GM23338 (cell line): ENCODE data around the gene SIPA1.

Source experiments
- CREB1 ChIP-seq: fragments of 250-450 bp; sonication (Bioruptor Pico); IDR thresholded peaks from 2 replicates; pipeline ENCODE4 v1.5.0; 2020; ENCODE audit warnings: low read depth, mild to moderate bottlenecking, moderate library complexity
- EZH2phosphoT487 ChIP-seq: fragments of 200-600 bp; sonication (generic); IDR thresholded peaks from one replicate; pipeline ENCODE4 v1.8.1; 2018; ENCODE audit warnings: antibody characterized with exemption; ENCODE audit not compliant: unreplicated experiment
- JUNB ChIP-seq: IDR thresholded peaks from one replicate; pipeline ENCODE4 v1.6.1; 2016; ENCODE audit warnings: antibody characterized with exemption; ENCODE audit not compliant: unreplicated experiment
- POLR2AphosphoS5 ChIP-seq: IDR thresholded peaks from 2 replicates; pipeline ENCODE4 v1.6.1; 2016; ENCODE audit warnings: antibody characterized with exemption, low read depth
- TF ChIP-seq, protein P1 (sequence below), 2 experiments: fragments of 200-600 bp in 1 of 2; sonication (generic) in 1 of 2; conservative IDR thresholded peaks; 2 replicates each; pipeline versions ENCODE4 v1.5.1 to v1.6.1; 2016 to 2017; ENCODE audit warnings: antibody characterized with exemption in 2 of 2, low read depth in 2 of 2, mild to moderate bottlenecking in 2 of 2, moderate library complexity in 1 of 2
- TF ChIP-seq, protein P2 (sequence below): IDR thresholded peaks from one replicate; pipeline ENCODE4 v1.6.1; 2018; ENCODE audit warnings: antibody characterized with exemption; ENCODE audit not compliant: unreplicated experiment

DNA sequence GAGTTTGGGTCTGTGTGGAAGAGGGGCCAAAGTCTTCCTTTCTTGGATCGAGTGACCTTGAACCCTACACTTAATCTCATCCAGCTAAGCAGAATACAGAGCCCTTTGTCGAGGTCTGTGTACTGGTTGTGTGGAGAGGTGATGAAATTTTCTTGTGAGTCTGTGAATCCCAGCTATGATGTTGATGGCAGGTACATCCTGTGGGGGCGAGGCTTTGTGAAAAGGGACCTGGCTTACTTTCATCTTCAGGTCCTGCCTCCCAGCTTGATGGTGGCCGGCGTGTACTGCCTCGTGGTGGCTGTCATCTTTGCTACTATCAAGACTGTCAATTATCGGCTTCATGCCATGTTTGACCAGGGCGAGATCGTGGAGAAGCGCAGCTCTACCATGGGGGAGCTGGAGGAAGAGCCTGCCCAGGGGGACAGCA is 21.3 kb upstream of the SIPA1 start:
- TF ChIP-seq, protein P1, sequence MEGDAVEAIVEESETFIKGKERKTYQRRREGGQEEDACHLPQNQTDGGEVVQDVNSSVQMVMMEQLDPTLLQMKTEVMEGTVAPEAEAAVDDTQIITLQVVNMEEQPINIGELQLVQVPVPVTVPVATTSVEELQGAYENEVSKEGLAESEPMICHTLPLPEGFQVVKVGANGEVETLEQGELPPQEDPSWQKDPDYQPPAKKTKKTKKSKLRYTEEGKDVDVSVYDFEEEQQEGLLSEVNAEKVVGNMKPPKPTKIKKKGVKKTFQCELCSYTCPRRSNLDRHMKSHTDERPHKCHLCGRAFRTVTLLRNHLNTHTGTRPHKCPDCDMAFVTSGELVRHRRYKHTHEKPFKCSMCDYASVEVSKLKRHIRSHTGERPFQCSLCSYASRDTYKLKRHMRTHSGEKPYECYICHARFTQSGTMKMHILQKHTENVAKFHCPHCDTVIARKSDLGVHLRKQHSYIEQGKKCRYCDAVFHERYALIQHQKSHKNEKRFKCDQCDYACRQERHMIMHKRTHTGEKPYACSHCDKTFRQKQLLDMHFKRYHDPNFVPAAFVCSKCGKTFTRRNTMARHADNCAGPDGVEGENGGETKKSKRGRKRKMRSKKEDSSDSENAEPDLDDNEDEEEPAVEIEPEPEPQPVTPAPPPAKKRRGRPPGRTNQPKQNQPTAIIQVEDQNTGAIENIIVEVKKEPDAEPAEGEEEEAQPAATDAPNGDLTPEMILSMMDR (conservative IDR thresholded peaks at IDR 0.05; ENCODE audit: low read depth in 2 of 2), result no peak
- no peak for TF ChIP-seq POLR2AphosphoS5
- no peak for TF ChIP-seq CREB1 (CRISPR knock-in tag)
- no peak for TF ChIP-seq EZH2phosphoT487
- TF ChIP-seq, protein P2, sequence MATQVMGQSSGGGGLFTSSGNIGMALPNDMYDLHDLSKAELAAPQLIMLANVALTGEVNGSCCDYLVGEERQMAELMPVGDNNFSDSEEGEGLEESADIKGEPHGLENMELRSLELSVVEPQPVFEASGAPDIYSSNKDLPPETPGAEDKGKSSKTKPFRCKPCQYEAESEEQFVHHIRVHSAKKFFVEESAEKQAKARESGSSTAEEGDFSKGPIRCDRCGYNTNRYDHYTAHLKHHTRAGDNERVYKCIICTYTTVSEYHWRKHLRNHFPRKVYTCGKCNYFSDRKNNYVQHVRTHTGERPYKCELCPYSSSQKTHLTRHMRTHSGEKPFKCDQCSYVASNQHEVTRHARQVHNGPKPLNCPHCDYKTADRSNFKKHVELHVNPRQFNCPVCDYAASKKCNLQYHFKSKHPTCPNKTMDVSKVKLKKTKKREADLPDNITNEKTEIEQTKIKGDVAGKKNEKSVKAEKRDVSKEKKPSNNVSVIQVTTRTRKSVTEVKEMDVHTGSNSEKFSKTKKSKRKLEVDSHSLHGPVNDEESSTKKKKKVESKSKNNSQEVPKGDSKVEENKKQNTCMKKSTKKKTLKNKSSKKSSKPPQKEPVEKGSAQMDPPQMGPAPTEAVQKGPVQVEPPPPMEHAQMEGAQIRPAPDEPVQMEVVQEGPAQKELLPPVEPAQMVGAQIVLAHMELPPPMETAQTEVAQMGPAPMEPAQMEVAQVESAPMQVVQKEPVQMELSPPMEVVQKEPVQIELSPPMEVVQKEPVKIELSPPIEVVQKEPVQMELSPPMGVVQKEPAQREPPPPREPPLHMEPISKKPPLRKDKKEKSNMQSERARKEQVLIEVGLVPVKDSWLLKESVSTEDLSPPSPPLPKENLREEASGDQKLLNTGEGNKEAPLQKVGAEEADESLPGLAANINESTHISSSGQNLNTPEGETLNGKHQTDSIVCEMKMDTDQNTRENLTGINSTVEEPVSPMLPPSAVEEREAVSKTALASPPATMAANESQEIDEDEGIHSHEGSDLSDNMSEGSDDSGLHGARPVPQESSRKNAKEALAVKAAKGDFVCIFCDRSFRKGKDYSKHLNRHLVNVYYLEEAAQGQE, result no peak
- no peak for TF ChIP-seq JUNB
